IPS-18c (cell line): Measurements from ENCODE around the gene MRPL33.
"Not testable (repeated sequence)": the region's sequence is repeated elsewhere in the genome, so short reads cannot be mapped to it uniquely, and the experiment has no call there.

Source experiments
- H3K4me3 ChIP-seq: 2 replicates; pipeline ENCODE4 v1.7.0; 2013; ENCODE audit warnings: low read depth, mild to moderate bottlenecking, low read length, moderate library complexity; ENCODE audit not compliant: insufficient read depth
- H3K9me3 ChIP-seq: one replicate; pipeline ENCODE4 v1.6.1; 2013; ENCODE audit warnings: mild to moderate bottlenecking, low read length, moderate library complexity; ENCODE audit not compliant: control insufficient read depth, insufficient read depth

The MRPL33 gene

GRCh38 chr2:27737676-27738348 lies 33.7 kb upstream of the MRPL33 start:
- H3K9me3 ChIP-seq = no peaks in the 10 kb centered on the region
- no peak overlapping the region for H3K4me3 ChIP-seq

GRCh38 chr2:27738349-27739057 lies 33.0 kb upstream of the MRPL33 start:
- Histone ChIP-seq H3K4me3 (no peak overlapping the region), H3K9me3 (no peaks in the 10 kb centered on the region)

- no peaks in the 10 kb centered on the region for H3K9me3 ChIP-seq
- no peak overlapping the region for H3K4me3 ChIP-seq
Observed at GRCh38 chr2:27739058-27739373, 32.5 kb upstream of the MRPL33 start.

- Histone ChIP-seq H3K4me3 (no peak overlapping the region), H3K9me3 (no peaks in the 10 kb centered on the region)
Observed at GRCh38 chr2:27741673-27742072, 29.8 kb upstream of the MRPL33 start.

GRCh38 chr2:27742571-27742970 lies 28.9 kb upstream of the MRPL33 start:
- Histone ChIP-seq H3K4me3 (no peak overlapping the region), H3K9me3 (no peaks in the 10 kb centered on the region)

GRCh38 chr2:27745494-27745893 lies 26.0 kb upstream of the MRPL33 start:
- H3K9me3 ChIP-seq, H3K4me3 ChIP-seq: not testable (repeated sequence)

- Histone ChIP-seq H3K9me3 (peaks cover 4% of the 10 kb centered on the region), H3K4me3 (no peak overlapping the region)
Observed at GRCh38 chr2:27746325-27746724, 25.2 kb upstream of the MRPL33 start.

- Histone ChIP-seq H3K9me3 (peaks cover 4% of the 10 kb centered on the region), H3K4me3 (no peak overlapping the region)
Observed at GRCh38 chr2:27747827-27748352, 23.6 kb upstream of the MRPL33 start.

GRCh38 chr2:27748803-27749554 lies 22.5 kb upstream of the MRPL33 start:
- H3K9me3 ChIP-seq = not testable (repeated sequence)

GRCh38 chr2:27751377-27751776 lies 20.1 kb upstream of the MRPL33 start:
- Histone ChIP-seq H3K9me3 (peaks cover 4% of the 10 kb centered on the region), H3K4me3 (no peak overlapping the region)

More at GRCh38 chr2:27748803-27749554, 22.5 kb upstream of the MRPL33 start:
- H3K4me3 ChIP-seq = not testable (repeated sequence)

- H3K9me3 ChIP-seq = peaks cover 4% of the 10 kb centered on the region
- peak overlapping the region; percentile 53 for H3K4me3 ChIP-seq
Observed at GRCh38 chr2:27752551-27753237, 18.8 kb upstream of the MRPL33 start.

- Histone ChIP-seq H3K9me3 (no peaks in the 10 kb centered on the region), H3K4me3 (no peak overlapping the region)
Observed at GRCh38 chr2:27754138-27754588, 17.4 kb upstream of the MRPL33 start.

- Histone ChIP-seq H3K9me3 (no peaks in the 10 kb centered on the region), H3K4me3 (no peak overlapping the region)
Observed at GRCh38 chr2:27754831-27755230, 16.7 kb upstream of the MRPL33 start.

GRCh38 chr2:27756091-27756490 lies 15.4 kb upstream of the MRPL33 start:
- Histone ChIP-seq H3K9me3 (no peaks in the 10 kb centered on the region), H3K4me3 (no peak overlapping the region)

GRCh38 chr2:27756544-27757498 lies 14.7 kb upstream of the MRPL33 start:
- H3K9me3 ChIP-seq = no peaks in the 10 kb centered on the region
- no peak overlapping the region for H3K4me3 ChIP-seq
